Thyroid gland (tissue), 4 donors: ENCODE measurements around the gene CCDC8.

Experiments used
- CTCF ChIP-seq, 6 experiments: fragments of 200-600 bp in 3 of 6; fragments of 450-650 bp in 3 of 6; sonication (generic) in 3 of 6; IDR thresholded peaks; one replicate each; pipeline ENCODE4 v1.5.1; 2016 to 2019; ENCODE audit warnings: antibody characterized with exemption in 6 of 6, mild to moderate bottlenecking in 2 of 6, inconsistent platforms in 1 of 6, moderate library complexity in 1 of 6
- POLR2A ChIP-seq, 2 donors: fragments of 450-650 bp; IDR thresholded peaks; one replicate each; pipeline ENCODE4 v1.6.1; 2017; ENCODE audit warnings: antibody characterized with exemption in 2 of 2, mild to moderate bottlenecking in 2 of 2, moderate library complexity in 1 of 2

- TF ChIP-seq CTCF (IDR thresholded peaks at IDR 0.05) (peak in 1 of 6 experiments; percentile 1), POLR2A (IDR thresholded peaks at IDR 0.05) (no peak)
Measured at GRCh38 chr19:46412650-46413261, 608 bp downstream of the CCDC8 start.
